Stomach (tissue), 9 donors: ENCODE data around the gene INSC. TPM values are rescaled to one million over a fixed set of nuclear protein-coding genes. Genes with fewer than 3 reads are reported as not detected.

ENCODE experiments used
- DNase-seq, 2 donors: peaks; one replicate each; pipeline versions ENCODE4 v3.0.0 to v3.0.0-alpha.2; 2013 to 2019
- H3K27ac ChIP-seq, 5 donors: fragments of 200-600 bp in 4 of 5; sonication (generic) in 4 of 5; one replicate each; pipeline ENCODE4 v1.5.1; 2013 to 2019; ENCODE audit warnings: mild to moderate bottlenecking in 1 of 5, moderate library complexity in 1 of 5
- H3K27me3 ChIP-seq, 3 donors: fragments of 200-600 bp; sonication (generic); one replicate each; pipeline ENCODE4 v1.5.1; 2017 to 2019; ENCODE audit warnings: mixed run types in 1 of 3
- H3K36me3 ChIP-seq, 4 donors: fragments of 200-600 bp; sonication (generic); 1 replicate in 3 of 4; 2 replicates in 1 of 4; pipeline ENCODE4 v1.5.1; 2016 to 2019
- H3K4me1 ChIP-seq, 4 donors: fragments of 200-600 bp; sonication (generic); one replicate each; pipeline ENCODE4 v1.5.1; 2016 to 2019
- H3K4me3 ChIP-seq, 4 donors: fragments of 200-600 bp; sonication (generic) in 3 of 4; one replicate each; pipeline ENCODE4 v1.5.1; 2016 to 2019; ENCODE audit warnings: mild to moderate bottlenecking in 1 of 4
- H3K9me3 ChIP-seq, 4 donors: fragments of 200-600 bp; sonication (generic); one replicate each; pipeline ENCODE4 v1.5.1; 2016 to 2019
- EP300 ChIP-seq: sonication (generic); formaldehyde crosslinking; IDR thresholded peaks from one replicate; pipeline ENCODE4 v1.6.1; 2017; ENCODE audit warnings: antibody characterized with exemption
- POLR2A ChIP-seq, 4 donors: fragments of 450-650 bp; IDR thresholded peaks; one replicate each; pipeline ENCODE4 v1.6.1; 2016; ENCODE audit warnings: antibody characterized with exemption in 4 of 4, control low read depth in 2 of 4, mild to moderate bottlenecking in 1 of 4, moderate library complexity in 1 of 4
- POLR2AphosphoS5 ChIP-seq, 3 donors: sonication (generic); formaldehyde crosslinking; IDR thresholded peaks; one replicate each; pipeline ENCODE4 v1.6.1; 2016; ENCODE audit warnings: antibody characterized with exemption in 3 of 3
- WGBS, 5 donors: extraction: QIAGEN DNeasy Blood & Tissue Kit in 3 of 5; methylation state at CpG; one replicate each; pipeline versions ENCODE4 v1.1.5 to v1.1.7; 2013 to 2018; 5-methylcytosine and 5-hydroxymethylcytosine counted together
- intact Hi-C: fragments of 100-400 bp; cut with DNase I; formaldehyde crosslinking; loops from one replicate; pipeline ENCODE4 v1.15.1; 2023; ENCODE audit warnings: low total_unique reads
- polyA plus RNA-seq, 3 donors: library from polyadenylated mRNA; stranded (reverse); fragments of 200-250 nt; gene quantifications; one replicate each; pipeline ENCODE4 v1.2.3, GENCODE V29; 2013
- total RNA-seq, 5 donors: library from RNA; depleted of rRNA; stranded (reverse); fragments of >200 nt; gene quantifications; one replicate each; pipeline versions ENCODE4 v1.1.0 to v1.2.3, GENCODE V29; 2014 to 2016
- TF ChIP-seq, protein P1 (sequence below), 7 experiments: fragments of 450-650 bp in 4 of 7; fragments of 200-600 bp in 3 of 7; sonication (generic) in 3 of 7; IDR thresholded peaks; one replicate each; pipeline ENCODE4 v1.5.1; 2016 to 2019; ENCODE audit warnings: antibody characterized with exemption in 7 of 7, control low read depth in 2 of 7, mild to moderate bottlenecking in 1 of 7
- donor health status: healthy with polysubstance abuse.
- donor health status: Bipolar disorder and iron deficiency.
- donor health status: healthy.

Gene INSC
- total and polyA plus RNA-seq, 8 donors, result 0.75 to 23.2 (median 2.9) TPM; not detected in 1

DNA sequence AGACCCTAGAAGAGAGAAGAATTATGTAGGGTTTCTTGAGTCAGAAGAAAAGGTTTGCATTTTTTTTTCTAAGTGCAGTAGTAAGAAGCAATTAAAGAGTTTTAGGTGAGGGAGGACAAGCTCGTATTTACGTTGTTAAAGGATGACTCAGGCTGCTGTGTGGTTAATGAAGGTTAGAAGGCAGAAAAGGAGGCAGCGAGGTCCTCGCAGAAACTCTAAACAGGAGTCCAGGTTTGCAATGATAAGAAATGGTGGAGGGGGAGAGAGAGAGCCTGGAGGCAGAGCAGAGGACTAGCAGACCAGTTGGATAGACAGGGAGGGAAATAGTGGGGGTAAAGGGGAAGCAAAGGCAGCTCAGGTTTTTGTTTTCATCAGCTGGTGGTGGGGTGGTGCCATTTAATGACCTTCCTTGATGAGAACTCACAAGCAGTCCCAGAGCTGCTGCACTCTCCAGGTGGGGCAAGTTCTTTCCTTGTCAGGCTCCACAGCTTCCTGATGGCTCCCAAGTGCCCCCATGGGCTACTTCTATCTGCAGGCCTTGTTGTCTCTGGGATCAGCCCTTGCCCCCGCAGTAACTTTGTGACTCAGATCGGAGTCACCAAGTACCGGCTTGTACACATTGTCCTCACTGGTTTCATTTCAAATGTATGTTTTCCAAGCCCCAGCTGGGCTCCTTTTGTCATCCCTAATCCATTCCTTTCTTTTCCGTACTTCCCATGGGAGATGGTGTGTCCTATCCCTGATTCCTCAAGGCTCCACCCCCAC lies 8.3 kb upstream of the INSC start:
- H3K9me3 ChIP-seq, result peaks cover 0 to 5% (median 0%) of the 10 kb centered on the region in 4 donors
- H3K4me3 ChIP-seq, result no peak overlapping the region
- 71 to 85% (median 75%) methylated on average over 8 of the region's 8 CpGs for WGBS, 5 donors
- TF ChIP-seq, protein P1, sequence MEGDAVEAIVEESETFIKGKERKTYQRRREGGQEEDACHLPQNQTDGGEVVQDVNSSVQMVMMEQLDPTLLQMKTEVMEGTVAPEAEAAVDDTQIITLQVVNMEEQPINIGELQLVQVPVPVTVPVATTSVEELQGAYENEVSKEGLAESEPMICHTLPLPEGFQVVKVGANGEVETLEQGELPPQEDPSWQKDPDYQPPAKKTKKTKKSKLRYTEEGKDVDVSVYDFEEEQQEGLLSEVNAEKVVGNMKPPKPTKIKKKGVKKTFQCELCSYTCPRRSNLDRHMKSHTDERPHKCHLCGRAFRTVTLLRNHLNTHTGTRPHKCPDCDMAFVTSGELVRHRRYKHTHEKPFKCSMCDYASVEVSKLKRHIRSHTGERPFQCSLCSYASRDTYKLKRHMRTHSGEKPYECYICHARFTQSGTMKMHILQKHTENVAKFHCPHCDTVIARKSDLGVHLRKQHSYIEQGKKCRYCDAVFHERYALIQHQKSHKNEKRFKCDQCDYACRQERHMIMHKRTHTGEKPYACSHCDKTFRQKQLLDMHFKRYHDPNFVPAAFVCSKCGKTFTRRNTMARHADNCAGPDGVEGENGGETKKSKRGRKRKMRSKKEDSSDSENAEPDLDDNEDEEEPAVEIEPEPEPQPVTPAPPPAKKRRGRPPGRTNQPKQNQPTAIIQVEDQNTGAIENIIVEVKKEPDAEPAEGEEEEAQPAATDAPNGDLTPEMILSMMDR (IDR thresholded peaks at IDR 0.05), result no peak
- TF ChIP-seq POLR2A (IDR thresholded peaks at IDR 0.05) (no peak), POLR2AphosphoS5 (IDR thresholded peaks at IDR 0.05) (no peak), EP300 (no peak)
- no peaks in the 10 kb centered on the region for H3K36me3 ChIP-seq
- intact Hi-C loops, result no loop called here
- H3K27me3 ChIP-seq, result no peaks in the 10 kb centered on the region
- DNase-seq, result no peak
- H3K4me1 ChIP-seq, result no peaks in the 10 kb centered on the region
- H3K27ac ChIP-seq, result peak overlapping the region in 1 of 5 donors; percentile 33

DNA sequence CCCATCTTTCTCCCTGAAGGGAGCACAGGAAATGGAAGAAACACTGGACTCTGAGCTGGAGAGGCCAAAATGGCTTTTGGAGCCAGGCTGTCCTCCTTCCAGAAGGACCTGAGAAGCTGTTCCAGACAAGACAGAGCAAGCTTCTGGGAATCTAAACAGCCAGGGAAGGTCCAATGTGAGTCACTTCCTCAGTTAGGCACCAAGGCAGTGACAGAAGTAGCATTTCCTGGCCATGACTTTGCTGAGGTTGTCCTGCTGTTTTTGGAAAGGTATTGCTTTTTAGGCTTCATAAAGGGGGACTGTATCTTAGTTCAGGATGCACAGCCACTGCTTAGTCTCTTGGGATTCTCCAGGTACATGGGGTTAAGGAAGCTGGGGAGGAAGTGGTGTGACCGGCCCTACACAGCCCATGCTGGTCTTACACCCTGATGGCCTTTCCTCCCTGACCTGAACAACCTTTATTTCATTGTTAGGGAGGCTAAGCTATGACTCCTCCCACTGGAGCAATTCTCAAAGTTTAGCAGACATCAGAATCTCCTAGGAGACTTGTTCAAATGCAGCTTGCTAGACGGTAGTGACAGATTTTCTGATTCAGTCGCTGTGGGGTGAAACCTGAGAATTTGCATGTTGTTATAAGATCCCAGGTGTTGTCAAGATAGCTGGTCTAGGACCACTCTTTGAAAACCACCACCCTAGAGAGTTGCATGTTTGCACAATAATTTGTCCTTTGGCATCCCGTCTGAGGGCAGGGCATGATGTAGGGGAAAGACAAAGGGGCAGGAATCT lies 6.8 kb upstream of the INSC start:
- no peak for TF ChIP-seq EP300
- no peak for TF ChIP-seq POLR2A (IDR thresholded peaks at IDR 0.05)
- no peak for TF ChIP-seq POLR2AphosphoS5 (IDR thresholded peaks at IDR 0.05)
- TF ChIP-seq, protein P1 (IDR thresholded peaks at IDR 0.05), result no peak
- no peak overlapping the region for H3K4me3 ChIP-seq
- no peaks in the 10 kb centered on the region for H3K36me3 ChIP-seq
- H3K9me3 ChIP-seq, result peaks cover 0 to 5% (median 0%) of the 10 kb centered on the region in 4 donors
- peak overlapping the region in 2 of 5 donors; percentile 33 to 41 for H3K27ac ChIP-seq
- no peaks in the 10 kb centered on the region for H3K4me1 ChIP-seq
- DNase-seq, result no peak
- WGBS, 5 donors, result 39 to 68% (median 50%) methylated on average over 4 of the region's 4 CpGs
- H3K27me3 ChIP-seq, result no peaks in the 10 kb centered on the region
- intact Hi-C loops, result no loop called here

DNA sequence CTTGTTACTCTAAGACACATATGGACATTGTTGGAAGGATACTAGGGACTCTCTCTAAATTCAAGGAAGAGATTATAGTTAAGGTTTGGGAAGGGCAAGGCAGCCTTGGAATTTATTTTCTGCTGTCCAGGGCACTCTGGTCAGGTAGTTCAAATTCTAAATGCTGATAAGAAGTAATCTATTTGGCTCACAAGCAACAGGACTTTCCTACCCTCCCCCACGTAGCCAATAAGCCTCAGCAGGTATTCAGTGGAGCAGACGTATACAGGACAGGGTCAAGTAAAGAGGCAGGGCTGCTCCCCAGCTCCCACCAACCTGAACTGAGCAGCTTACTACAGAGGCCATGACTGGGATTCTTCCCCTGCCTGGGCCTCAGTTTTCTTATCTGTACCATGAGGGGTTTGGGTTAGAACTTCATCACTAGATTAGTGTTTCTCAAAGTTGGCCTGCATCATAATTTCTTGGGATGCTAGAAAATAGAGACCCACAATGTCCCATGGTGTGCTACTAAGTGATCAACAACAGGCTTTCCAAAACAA lies 6.1 kb upstream of the INSC start:
- 31 to 74% (median 46%) methylated on average over 2 of the region's 2 CpGs for WGBS, 5 donors
- no peak for DNase-seq
- peaks cover 0 to 3% (median under 1%) of the 10 kb centered on the region in 4 donors for H3K4me1 ChIP-seq
- no peak overlapping the region for H3K4me3 ChIP-seq
- H3K9me3 ChIP-seq, result peaks cover 0 to 5% (median 0%) of the 10 kb centered on the region in 4 donors
- TF ChIP-seq, protein P1 (IDR thresholded peaks at IDR 0.05), result no peak
- TF ChIP-seq POLR2AphosphoS5 (IDR thresholded peaks at IDR 0.05) (no peak), EP300 (no peak), POLR2A (IDR thresholded peaks at IDR 0.05) (no peak)
- H3K36me3 ChIP-seq, result no peaks in the 10 kb centered on the region
- H3K27ac ChIP-seq, result no peak overlapping the region
- intact Hi-C loops, result no loop called here
- no peaks in the 10 kb centered on the region for H3K27me3 ChIP-seq

DNA sequence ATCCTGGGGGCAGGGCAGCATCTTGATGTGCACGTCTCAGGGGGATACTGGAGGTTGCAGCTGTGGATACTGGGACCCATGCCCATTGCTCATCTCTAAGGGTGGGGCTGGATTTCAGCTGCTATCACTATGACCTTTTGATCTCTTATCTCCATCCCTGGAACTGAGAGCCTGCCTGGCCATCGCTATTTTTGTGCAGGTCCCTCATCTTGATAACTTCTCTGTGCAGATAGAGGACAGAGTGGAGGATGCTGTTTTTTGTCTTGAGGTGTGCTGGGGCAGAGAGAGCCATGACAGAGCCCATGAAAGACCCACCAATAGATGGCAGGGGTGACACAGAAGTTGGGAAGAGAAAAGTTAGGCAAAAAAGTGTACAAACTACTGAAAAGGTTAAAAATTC lies 5.1 kb upstream of the INSC start:
- H3K36me3 ChIP-seq, result no peaks in the 10 kb centered on the region
- WGBS, 5 donors, result 58 to 80% (median 66%) methylated on average over 2 of the region's 2 CpGs
- peaks cover 0 to 5% (median 3%) of the 10 kb centered on the region in 3 donors for H3K27me3 ChIP-seq
- DNase-seq, result no peak
- no peak overlapping the region for H3K27ac ChIP-seq
- no peak overlapping the region for H3K4me3 ChIP-seq
- intact Hi-C loops, result no loop called here
- TF ChIP-seq, protein P1 (IDR thresholded peaks at IDR 0.05), result no peak
- no peak for TF ChIP-seq POLR2A (IDR thresholded peaks at IDR 0.05)
- TF ChIP-seq POLR2AphosphoS5 (IDR thresholded peaks at IDR 0.05), result no peak
- no peak for TF ChIP-seq EP300
- no peaks in the 10 kb centered on the region for H3K9me3 ChIP-seq
- peaks cover 0 to 13% (median 8%) of the 10 kb centered on the region in 4 donors for H3K4me1 ChIP-seq
